ENCODE results near the gene RGR.

The RGR gene

GRCh38 chr10:84302223-84302622 is 57.4 kb downstream of the RGR start:
- no peak for DNase-seq

DNA sequence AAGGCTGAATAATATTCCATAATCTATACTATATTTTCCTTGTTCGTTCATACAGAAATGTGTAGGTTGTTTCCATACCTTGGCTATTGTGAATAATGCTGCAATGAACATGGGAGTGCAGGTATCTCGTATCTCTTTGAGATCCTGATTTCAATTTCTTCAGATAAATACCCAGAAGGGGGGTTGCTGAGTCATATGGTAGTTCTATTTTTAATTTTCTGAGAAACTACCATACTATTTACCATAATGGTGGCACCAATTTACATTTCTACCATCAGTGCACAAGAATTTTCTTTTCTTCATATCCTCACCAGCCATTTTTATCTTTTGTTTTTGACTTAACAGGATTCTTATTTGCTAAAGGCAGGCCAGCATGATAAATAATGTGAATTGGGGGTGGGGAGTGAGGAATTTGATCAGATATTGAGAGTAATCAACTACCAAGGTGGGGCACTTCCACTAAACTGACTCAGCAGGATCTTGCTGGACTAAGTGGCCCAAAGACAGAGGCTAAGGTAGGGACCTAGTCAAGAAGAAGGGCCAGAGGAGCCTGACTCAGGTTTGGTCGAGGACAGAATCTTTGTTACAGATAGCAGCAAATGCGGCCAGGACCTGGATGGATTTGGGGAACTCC is 62.0 kb downstream of the RGR start:
- DNase-seq, result no peak

GRCh38 chr10:84308021-84308420 is 63.2 kb downstream of the RGR start:
- no peak for DNase-seq

GRCh38 chr10:84308481-84309304 is 63.8 kb downstream of the RGR start:
- DNase-seq, result peak; percentile 30
